Transverse colon (tissue), 3 donors: ENCODE measurements around the gene MYO1B.

Source experiments
- CTCF ChIP-seq, 5 experiments: fragments of 200-600 bp in 3 of 5; fragments of 450-650 bp in 2 of 5; sonication (generic) in 3 of 5; IDR thresholded peaks; 1 replicate in 2 of 5; 2 replicates in 3 of 5; pipeline ENCODE4 v1.5.1; 2016 to 2017; ENCODE audit warnings: antibody characterized with exemption in 5 of 5, inconsistent platforms in 3 of 5, mild to moderate bottlenecking in 2 of 5, moderate library complexity in 1 of 5
- EP300 ChIP-seq: sonication (generic); formaldehyde crosslinking; IDR thresholded peaks from one replicate; pipeline ENCODE4 v1.6.1; 2017; ENCODE audit warnings: antibody characterized with exemption, low read depth
- POLR2A ChIP-seq: fragments of 450-650 bp; IDR thresholded peaks from one replicate; pipeline ENCODE4 v1.6.1; 2016; ENCODE audit warnings: antibody characterized with exemption, mild to moderate bottlenecking, moderate library complexity

DNA sequence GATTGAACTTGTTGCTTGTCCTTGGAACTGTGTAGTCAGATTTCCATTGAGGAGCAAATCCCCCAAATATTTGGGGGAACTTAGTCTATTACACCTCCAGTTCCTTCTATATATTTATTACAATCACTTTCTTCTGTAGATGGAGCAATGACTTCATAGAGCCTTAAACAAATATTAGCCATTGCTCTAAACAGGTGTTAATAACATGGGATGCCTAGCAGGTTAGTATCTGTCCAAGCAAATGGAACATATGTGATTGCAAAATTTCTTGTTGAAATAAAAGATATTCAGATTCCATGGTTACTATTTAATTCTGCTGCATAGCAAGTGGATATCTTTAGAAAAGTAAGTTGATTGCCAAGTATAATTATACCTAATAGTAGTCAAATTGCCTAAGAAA, 225.1 kb downstream of the MYO1B start:
- TF ChIP-seq CTCF (IDR thresholded peaks at IDR 0.05), result no peak
- no peak for TF ChIP-seq EP300
- TF ChIP-seq POLR2A, result no peak
